H1 (cell line): Measurements from ENCODE around the gene WNT3A. TPM values are rescaled to one million over a fixed set of nuclear protein-coding genes. Genes with fewer than 3 reads are reported as not detected.

Experiments used
- CTCF ChIA-PET: fragments of 300-600 bp; sonication (Branson Sonifier 250); formaldehyde crosslinking; loops from one replicate; lab custom pipeline; 2021; ENCODE audit not compliant: partially characterized antibody; lab: Charles Lee
- POLR2A ChIA-PET: fragments of 300-600 bp; sonication (Branson Sonifier 250); formaldehyde crosslinking; loops from one replicate; lab custom pipeline; 2021; ENCODE audit warnings: inconsistent platforms; ENCODE audit not compliant: partially characterized antibody; lab: Charles Lee
- DNase-seq, 2 experiments: peaks; one replicate each; pipeline versions ENCODE4 v3.0.0 to v3.0.0-alpha.2; 2010 to 2022; ENCODE audit warnings: low spot score in 2 of 2, low read depth in 1 of 2, mixed read lengths in 1 of 2
- FAIRE-seq: peaks from 2 replicates; lab custom pipeline; 2011; peaks lifted over from hg19 to GRCh38; lab: Jason Lieb, UNC
- H2AFZ ChIP-seq: 2 replicates; pipeline ENCODE4 v1.8.1; 2012; ENCODE audit warnings: low read length, inconsistent platforms
- H2AK5ac ChIP-seq: 2 replicates; pipeline ENCODE4 v1.6.1; 2013; ENCODE audit warnings: low read depth, low read length
- H2BK120ac ChIP-seq: replicated peaks from 2 replicates; pipeline ENCODE3; 2013; ENCODE audit warnings: low read depth, low read length, inconsistent platforms
- H2BK12ac ChIP-seq: 2 replicates; pipeline ENCODE4 v1.6.1; 2013; ENCODE audit warnings: low read depth, low read length
- H2BK15ac ChIP-seq: 2 replicates; pipeline ENCODE4 v1.6.1; 2013; ENCODE audit warnings: low read length
- H2BK20ac ChIP-seq: 2 replicates; pipeline ENCODE4 v1.6.1; 2013; ENCODE audit warnings: low read length
- H2BK5ac ChIP-seq: 2 replicates; pipeline ENCODE4 v1.6.1; 2013; ENCODE audit warnings: low read depth, low read length
- H3K14ac ChIP-seq: 2 replicates; pipeline ENCODE4 v1.6.1; 2013; ENCODE audit warnings: inconsistent platforms; ENCODE audit not compliant: insufficient read length
- H3K18ac ChIP-seq: 2 replicates; pipeline ENCODE4 v1.6.1; 2013; ENCODE audit warnings: low read length; ENCODE audit errors: extremely low read depth
- H3K23ac ChIP-seq: 2 replicates; pipeline ENCODE4 v1.6.1; 2013; ENCODE audit warnings: inconsistent platforms; ENCODE audit not compliant: insufficient read length
- H3K23me2 ChIP-seq: 2 replicates; pipeline ENCODE4 v1.6.1; 2013; ENCODE audit warnings: low read depth, low read length
- H3K27ac ChIP-seq: 2 replicates; pipeline ENCODE4 v1.6.1; 2011; ENCODE audit warnings: low read depth, low read length, inconsistent platforms
- H3K27me3 ChIP-seq, 4 experiments: replicated peaks in 1 of 4; 1 replicate in 1 of 4; 2 replicates in 3 of 4; pipeline versions ENCODE4 v1.6.1 to v1.8.1; 2011 to 2013; ENCODE audit warnings: low read length in 3 of 4, mild to moderate bottlenecking in 3 of 4, inconsistent platforms in 2 of 4, mixed read lengths in 2 of 4, moderate library complexity in 1 of 4; ENCODE audit not compliant: control insufficient read depth in 3 of 4, insufficient read depth in 3 of 4; ENCODE audit errors: extremely low read depth in 1 of 4
- H3K36me3 ChIP-seq, 4 experiments: 2 replicates each; pipeline versions ENCODE4 v1.6.1 to v1.8.1; 2011 to 2013; ENCODE audit warnings: mild to moderate bottlenecking in 4 of 4, low read length in 3 of 4, moderate library complexity in 2 of 4, control low read depth in 1 of 4, inconsistent platforms in 1 of 4; ENCODE audit not compliant: insufficient read depth in 4 of 4, control insufficient read depth in 2 of 4
- H3K4ac ChIP-seq: replicated peaks from 2 replicates; pipeline ENCODE3; 2013; ENCODE audit warnings: low read length, low read depth, mixed read lengths, inconsistent platforms; ENCODE audit not compliant: insufficient read length
- H3K4me1 ChIP-seq, 4 experiments: replicated peaks in 1 of 4; 1 replicate in 1 of 4; 2 replicates in 3 of 4; pipeline versions ENCODE4 v1.6.1 to v1.8.1; 2011 to 2013; ENCODE audit warnings: low read length in 3 of 4, inconsistent platforms in 2 of 4, mixed read lengths in 1 of 4; ENCODE audit not compliant: insufficient read depth in 4 of 4, control insufficient read depth in 3 of 4
- H3K4me2 ChIP-seq, 2 experiments: 2 replicates each; pipeline versions ENCODE4 v1.6.1 to v1.8.1; 2011 to 2013; ENCODE audit warnings: low read depth in 2 of 2, low read length in 2 of 2, control low read depth in 1 of 2, inconsistent platforms in 1 of 2, mild to moderate bottlenecking in 1 of 2; ENCODE audit not compliant: insufficient read depth in 1 of 2
- H3K4me3 ChIP-seq, 4 experiments: fragments of 200-600, 300-600 bp in 1 of 4; sonication (generic), shearing (Covaris generic), sonication (Bioruptor Twin) in 1 of 4; 2 replicates each; pipeline versions ENCODE4 v1.5.1 to v1.8.1; 2011 to 2016; ENCODE audit warnings: low read length in 4 of 4, low read depth in 3 of 4, control low read depth in 2 of 4, inconsistent platforms in 2 of 4, mild to moderate bottlenecking in 2 of 4, mixed read lengths in 1 of 4, moderate library complexity in 1 of 4; ENCODE audit not compliant: insufficient read depth in 2 of 4; ENCODE audit errors: extremely low read depth in 1 of 4
- H3K56ac ChIP-seq: replicated peaks from 2 replicates; pipeline ENCODE3; 2013; ENCODE audit warnings: low read depth, mild to moderate bottlenecking, mixed read lengths, low read length, inconsistent platforms; ENCODE audit not compliant: insufficient read length
- H3K79me1 ChIP-seq: 2 replicates; pipeline ENCODE4 v1.6.1; 2013; ENCODE audit warnings: low read depth, low read length, control low read depth
- H3K79me2 ChIP-seq, 2 experiments: 2 replicates each; pipeline versions ENCODE4 v1.6.1 to v1.8.1; 2012 to 2013; ENCODE audit warnings: low read length in 2 of 2, mild to moderate bottlenecking in 2 of 2, inconsistent platforms in 1 of 2; ENCODE audit not compliant: insufficient read depth in 2 of 2, control insufficient read depth in 1 of 2
- H3K9ac ChIP-seq, 4 experiments: replicated peaks in 1 of 4; 1 replicate in 1 of 4; 2 replicates in 3 of 4; pipeline versions ENCODE4 v1.6.1 to v1.8.1; 2011 to 2013; ENCODE audit warnings: low read depth in 3 of 4, low read length in 3 of 4, control low read depth in 2 of 4, mild to moderate bottlenecking in 2 of 4, moderate library complexity in 2 of 4, inconsistent platforms in 1 of 4; ENCODE audit errors: extremely low read depth in 1 of 4
- H3K9me3 ChIP-seq, 2 experiments: 2 replicates each; pipeline versions ENCODE4 v1.6.1 to v1.8.1; 2012 to 2013; ENCODE audit warnings: mild to moderate bottlenecking in 2 of 2, moderate library complexity in 2 of 2, control low read depth in 1 of 2, inconsistent platforms in 1 of 2, low read depth in 1 of 2, low read length in 1 of 2, mixed read lengths in 1 of 2; ENCODE audit not compliant: insufficient read depth in 2 of 2
- H4K20me1 ChIP-seq, 2 experiments: replicated peaks in 1 of 2; 2 replicates each; pipeline versions ENCODE3 to v1.8.1; 2011 to 2013; ENCODE audit warnings: inconsistent platforms in 2 of 2, low read length in 2 of 2, mild to moderate bottlenecking in 1 of 2; ENCODE audit not compliant: insufficient read depth in 2 of 2, control insufficient read depth in 1 of 2
- H4K5ac ChIP-seq: 2 replicates; pipeline ENCODE4 v1.6.1; 2013; ENCODE audit warnings: low read length, low read depth, mixed read lengths, inconsistent platforms; ENCODE audit not compliant: insufficient read length
- H4K8ac ChIP-seq: 2 replicates; pipeline ENCODE4 v1.8.0; 2013; ENCODE audit warnings: mild to moderate bottlenecking, moderate library complexity, low read length, inconsistent platforms; ENCODE audit not compliant: insufficient read depth; ENCODE audit errors: extremely low read depth
- H4K91ac ChIP-seq: replicated peaks from 2 replicates; pipeline ENCODE3; 2013; ENCODE audit warnings: low read length, mixed read lengths, inconsistent platforms; ENCODE audit not compliant: insufficient read length
- ASH2L ChIP-seq: fragments of 200-600, 300-600 bp; sonication (generic); IDR thresholded peaks from one replicate; pipeline ENCODE4 v1.7.1; 2017; ENCODE audit warnings: low read length
- BCL11A ChIP-seq, 2 experiments: IDR thresholded peaks; one replicate each; pipeline ENCODE4 v1.6.1; 2011; ENCODE audit warnings: low read depth in 2 of 2, low read length in 2 of 2, mild to moderate bottlenecking in 2 of 2
- BRCA1 ChIP-seq: IDR thresholded peaks from 2 replicates; pipeline ENCODE4 v1.6.1; 2012; ENCODE audit warnings: low read depth, low read length, improper control_type of control experiment
- CHD1 ChIP-seq: IDR thresholded peaks from 2 replicates; pipeline ENCODE4 v1.6.1; 2012; ENCODE audit warnings: low read depth, low read length, improper control_type of control experiment
- NRF1 ChIP-seq: IDR thresholded peaks from 2 replicates; pipeline ENCODE4 v1.6.1; 2011; ENCODE audit warnings: mild to moderate bottlenecking, low read depth, low read length, improper control_type of control experiment
- POLR2A ChIP-seq, 2 experiments: IDR thresholded peaks; 1 replicate in 1 of 2; 2 replicates in 1 of 2; pipeline ENCODE4 v1.6.1; 2011; ENCODE audit warnings: low read depth in 2 of 2, low read length in 2 of 2, mild to moderate bottlenecking in 2 of 2; ENCODE audit errors: control extremely low read depth in 1 of 2
- POLR2AphosphoS5 ChIP-seq: IDR thresholded peaks from 2 replicates; pipeline ENCODE4 v1.6.1; 2011; ENCODE audit warnings: low read depth, low read length
- RBBP5 ChIP-seq: IDR thresholded peaks from 2 replicates; pipeline ENCODE4 v1.7.1; 2012; ENCODE audit warnings: low read depth, mild to moderate bottlenecking, inconsistent platforms, low read length, moderate library complexity, borderline replicate concordance
- RFX5 ChIP-seq: IDR thresholded peaks from 2 replicates; pipeline ENCODE4 v1.6.1; 2011; ENCODE audit warnings: low read depth, low read length, improper control_type of control experiment, borderline replicate concordance
- WGBS, 2 experiments: shearing (Covaris generic) in 1 of 2; methylation state at CpG; one replicate each; pipeline versions ENCODE4 v1.1.6 to v1.1.7; 2013 to 2015; ENCODE audit warnings: low lambda C conversion rate in 2 of 2, mixed read lengths in 2 of 2, inconsistent platforms in 1 of 2, low coverage in 1 of 2, missing lambda C conversion rate in 1 of 2; ENCODE audit not compliant: insufficient replicate concordance in 2 of 2, insufficient coverage in 1 of 2, insufficient read length in 1 of 2; ENCODE audit errors: extremely low coverage in 1 of 2, missing lambda C conversion rate in 1 of 2; 5-methylcytosine and 5-hydroxymethylcytosine counted together
- polyA plus RNA-seq, 7 experiments: library from polyadenylated mRNA; depleted of rRNA in 3 of 7; stranded (reverse) in 5 of 7; unstranded in 2 of 7; fragments of >200 nt in 5 of 7; fragments of 200-250 nt in 2 of 7; gene quantifications; 1 replicate in 5 of 7; 2 replicates in 1 of 7; 4 replicates in 1 of 7; pipeline versions ENCODE4 v1.2.1 to v1.2.3, GENCODE V29; 2011 to 2013; ENCODE audit warnings: missing spikeins in 2 of 7, mixed read lengths in 2 of 7
- total RNA-seq: library from RNA; stranded (reverse); fragmentation: NEBNext Ultra II Directional; extraction: Animal tissue kit (Norgen Biotek cat#: 25700); gene quantifications from 2 replicates; pipeline ENCODE4 v1.2.1, GENCODE V29; 2021
- TF ChIP-seq, protein P1 (sequence below): IDR thresholded peaks from 2 replicates; pipeline ENCODE4 v1.6.1; 2012; ENCODE audit warnings: inconsistent platforms
- TF ChIP-seq, protein P2 (sequence below): IDR thresholded peaks from 2 replicates; pipeline ENCODE4 v1.6.1; 2011; ENCODE audit warnings: low read depth, mild to moderate bottlenecking, low read length; ENCODE audit not compliant: insufficient read depth
- TF ChIP-seq, protein P3 (sequence below): IDR thresholded peaks from 2 replicates; pipeline ENCODE4 v1.6.1; 2011; ENCODE audit warnings: low read length, improper control_type of control experiment

WNT3A gene
- total and polyA plus RNA-seq, 2 of the 8 experiments (the other 6 are each of a cell fraction or from before 2014, with no cell fraction given): 0.08 to 0.19 TPM

DNA sequence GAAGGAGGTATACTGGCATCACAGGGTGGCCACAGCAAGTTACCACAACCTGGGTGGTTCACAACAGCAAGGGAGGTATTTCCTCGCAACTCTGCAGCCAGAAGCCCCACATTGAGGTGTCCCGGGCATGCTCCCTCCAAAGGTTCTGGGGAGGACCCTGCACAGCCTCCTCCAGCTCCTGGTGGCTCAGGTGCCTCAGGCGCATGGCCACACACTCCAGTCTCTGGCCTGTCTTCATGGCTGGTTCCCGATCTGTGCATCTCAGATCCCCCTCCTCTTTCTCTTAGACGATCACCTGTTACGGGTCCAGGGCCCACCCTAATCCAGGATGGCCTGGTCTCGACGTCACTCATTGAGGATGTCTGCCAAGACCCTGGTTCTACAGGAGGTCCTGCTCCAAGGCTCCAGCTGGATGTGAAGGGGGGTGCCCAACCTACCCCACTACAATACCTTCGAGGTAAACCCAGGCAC is 69.0 kb downstream of the WNT3A start:
- H2BK20ac ChIP-seq: no peak overlapping the region
- 85% methylated on average over 9 of the region's 9 CpGs; no CpG with 5 or more reads in 1 of the 2 experiments for WGBS, 2 experiments
- no peak overlapping the region for H3K18ac ChIP-seq
- H2BK12ac ChIP-seq: no peak overlapping the region
- ChIA-PET POLR2A (no interaction called here), CTCF (interaction anchor here (1.3 to 6.2 kb wide), 3 partner anchors 9 to 71 kb away, joined by 3 to 115 read pairs (median 7); partner anchors contain the start of gene WNT3A)
- H2BK15ac ChIP-seq: no peak overlapping the region
- H2AFZ ChIP-seq: no peak overlapping the region
- peaks cover 11% of the 10 kb centered on the region; the same call in 1 of the 2 replicates for H3K23me2 ChIP-seq
- H3K36me3 ChIP-seq: no peaks in the 10 kb centered on the region
- H3K9ac ChIP-seq: no peak overlapping the region
- H4K91ac ChIP-seq: no peak overlapping the region
- H3K9me3 ChIP-seq: no peaks in the 10 kb centered on the region
- no peak overlapping the region for H2BK5ac ChIP-seq
- no peak overlapping the region for H3K56ac ChIP-seq
- no peak overlapping the region for H4K5ac ChIP-seq
- peaks cover 2% of the 10 kb centered on the region; the same call in 1 of the 2 replicates for H3K79me1 ChIP-seq
- peaks cover 7 to 33% of the 10 kb centered on the region in 2 experiments for H4K20me1 ChIP-seq
- H3K4me2 ChIP-seq: no peak overlapping the region
- FAIRE-seq: no peak
- DNase-seq: no peak
- no peak overlapping the region for H3K23ac ChIP-seq
- no peak overlapping the region for H4K8ac ChIP-seq
- peaks cover 0 to 15% (median 0%) of the 10 kb centered on the region in 4 experiments; a peak in 4 of 7 replicates for H3K4me1 ChIP-seq
- H3K27me3 ChIP-seq: peaks cover 20 to 77% (median 74%) of the 10 kb centered on the region in 4 experiments
- H3K4ac ChIP-seq: no peak overlapping the region
- no peaks in the 10 kb centered on the region for H3K79me2 ChIP-seq
- H3K14ac ChIP-seq: no peak overlapping the region
- no peak overlapping the region for H3K27ac ChIP-seq
- no peak overlapping the region for H2AK5ac ChIP-seq
- H3K4me3 ChIP-seq: no peak overlapping the region
- no peak overlapping the region for H2BK120ac ChIP-seq
- no peak for TF ChIP-seq RFX5
- no peak for TF ChIP-seq BRCA1
- no peak for TF ChIP-seq NRF1
- TF ChIP-seq, protein P1, sequence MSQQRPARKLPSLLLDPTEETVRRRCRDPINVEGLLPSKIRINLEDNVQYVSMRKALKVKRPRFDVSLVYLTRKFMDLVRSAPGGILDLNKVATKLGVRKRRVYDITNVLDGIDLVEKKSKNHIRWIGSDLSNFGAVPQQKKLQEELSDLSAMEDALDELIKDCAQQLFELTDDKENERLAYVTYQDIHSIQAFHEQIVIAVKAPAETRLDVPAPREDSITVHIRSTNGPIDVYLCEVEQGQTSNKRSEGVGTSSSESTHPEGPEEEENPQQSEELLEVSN: no peak
- TF ChIP-seq POLR2AphosphoS5: no peak
- TF ChIP-seq CHD1: no peak
- no peak for TF ChIP-seq BCL11A (IDR thresholded peaks at IDR 0.05; ENCODE audit: low read depth in 2 of 2, low read length in 2 of 2)
- TF ChIP-seq, protein P2, sequence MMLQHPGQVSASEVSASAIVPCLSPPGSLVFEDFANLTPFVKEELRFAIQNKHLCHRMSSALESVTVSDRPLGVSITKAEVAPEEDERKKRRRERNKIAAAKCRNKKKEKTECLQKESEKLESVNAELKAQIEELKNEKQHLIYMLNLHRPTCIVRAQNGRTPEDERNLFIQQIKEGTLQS: no peak
- TF ChIP-seq, protein P3, sequence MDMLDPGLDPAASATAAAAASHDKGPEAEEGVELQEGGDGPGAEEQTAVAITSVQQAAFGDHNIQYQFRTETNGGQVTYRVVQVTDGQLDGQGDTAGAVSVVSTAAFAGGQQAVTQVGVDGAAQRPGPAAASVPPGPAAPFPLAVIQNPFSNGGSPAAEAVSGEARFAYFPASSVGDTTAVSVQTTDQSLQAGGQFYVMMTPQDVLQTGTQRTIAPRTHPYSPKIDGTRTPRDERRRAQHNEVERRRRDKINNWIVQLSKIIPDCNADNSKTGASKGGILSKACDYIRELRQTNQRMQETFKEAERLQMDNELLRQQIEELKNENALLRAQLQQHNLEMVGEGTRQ: no peak
- no peak for TF ChIP-seq RBBP5
- no peak for TF ChIP-seq POLR2A (IDR thresholded peaks at IDR 0.05; ENCODE audit: control extremely low read depth in 1 of 2, low read depth in 2 of 2, low read length in 2 of 2)
- TF ChIP-seq ASH2L: no peak
